HG03196 (cell line): ENCODE measurements around the gene GLUD1.
"Not testable (repeated sequence)": the region's sequence is repeated elsewhere in the genome, so short reads cannot be mapped to it uniquely, and the experiment has no call there.

Source experiments
- ATAC-seq: cut with Tn5 transposase; IDR thresholded peaks from one replicate; pipeline ENCODE4 v1.9.1; 2021; ENCODE audit not compliant: unreplicated experiment

The GLUD1 gene

DNA sequence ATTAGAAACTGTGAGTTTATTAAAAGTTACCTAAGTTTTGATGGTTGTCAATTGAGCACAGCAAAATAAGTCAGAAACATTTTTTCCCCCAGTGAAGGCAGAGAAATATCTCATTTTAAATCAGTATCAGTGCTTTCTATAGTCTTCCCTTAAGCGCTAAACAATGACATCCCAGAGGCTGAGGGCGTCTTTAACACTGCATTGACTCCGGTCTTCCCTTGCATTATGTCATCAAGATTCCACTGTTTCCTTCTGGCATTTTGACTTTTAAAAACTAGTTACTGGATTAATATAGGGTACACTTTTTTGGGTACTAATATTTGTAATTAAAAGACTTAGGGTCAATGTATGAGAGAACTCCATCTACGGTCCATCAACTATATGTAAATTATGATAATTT is 3.9 kb downstream of the GLUD1 start:
- ATAC-seq, result no peak

GRCh38 chr10:87089746-87090145 is 4.9 kb downstream of the GLUD1 start:
- no peak for ATAC-seq

GRCh38 chr10:87085537-87085936 is 9.1 kb downstream of the GLUD1 start:
- no peak for ATAC-seq

GRCh38 chr10:87084291-87084782 is 10.3 kb downstream of the GLUD1 start:
- peak; percentile 60 for ATAC-seq

DNA sequence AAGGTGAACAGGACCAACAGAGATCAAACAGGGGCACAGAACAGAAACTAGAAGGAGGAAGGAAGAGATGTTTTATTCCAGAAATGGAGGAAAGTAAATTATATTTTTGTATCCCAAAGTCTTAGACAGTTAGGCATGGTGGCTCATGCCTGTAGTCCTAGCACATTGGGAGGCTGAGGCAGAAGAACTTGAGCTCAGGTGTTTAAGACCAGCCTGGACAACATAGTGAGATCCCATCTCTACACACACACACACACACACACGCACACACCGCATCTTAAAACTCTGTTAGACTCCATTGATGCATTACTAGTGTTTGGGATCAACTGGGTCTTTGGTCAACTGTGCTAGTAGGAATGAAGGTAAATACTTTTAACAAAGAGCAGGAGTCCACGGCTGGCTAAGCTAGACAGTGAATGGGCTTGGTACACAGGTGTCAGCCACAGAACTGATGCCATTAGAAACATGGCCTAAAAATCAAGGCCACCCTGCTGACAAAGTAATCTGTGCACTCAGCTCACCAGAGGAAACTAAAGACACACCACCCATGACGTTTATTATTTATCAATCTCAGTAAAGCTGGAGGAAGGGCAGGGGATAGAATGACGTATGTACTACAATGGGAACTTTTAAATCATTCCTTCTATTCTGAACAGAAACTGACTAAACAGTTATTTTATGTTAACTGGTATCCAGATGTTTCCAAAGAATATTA is 10.9 kb downstream of the GLUD1 start:
- peak; percentile 35 for ATAC-seq

- not testable (repeated sequence) for ATAC-seq
These were observed 12.4 kb downstream of the GLUD1 start for GRCh38 chr10:87082219-87082618.

DNA sequence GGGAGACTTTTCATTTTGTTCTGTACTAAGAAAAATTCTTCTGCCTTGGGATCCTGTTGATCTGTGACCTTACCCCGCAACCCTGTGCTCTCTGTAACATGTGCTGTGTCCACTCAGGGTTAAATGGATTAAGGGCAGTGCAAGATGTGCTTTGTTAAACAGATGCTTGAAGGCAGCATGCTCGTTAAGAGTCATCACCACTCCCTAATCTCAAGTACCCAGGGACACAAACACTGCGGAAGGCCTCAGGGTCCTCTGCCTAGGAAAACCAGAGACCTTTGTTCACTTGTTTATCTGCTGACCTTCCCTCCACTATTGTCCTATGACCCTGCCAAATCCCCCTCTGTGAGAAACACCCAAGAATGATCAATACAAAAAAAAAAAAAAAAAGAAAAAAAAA is 13.1 kb downstream of the GLUD1 start:
- not testable (repeated sequence) for ATAC-seq

DNA sequence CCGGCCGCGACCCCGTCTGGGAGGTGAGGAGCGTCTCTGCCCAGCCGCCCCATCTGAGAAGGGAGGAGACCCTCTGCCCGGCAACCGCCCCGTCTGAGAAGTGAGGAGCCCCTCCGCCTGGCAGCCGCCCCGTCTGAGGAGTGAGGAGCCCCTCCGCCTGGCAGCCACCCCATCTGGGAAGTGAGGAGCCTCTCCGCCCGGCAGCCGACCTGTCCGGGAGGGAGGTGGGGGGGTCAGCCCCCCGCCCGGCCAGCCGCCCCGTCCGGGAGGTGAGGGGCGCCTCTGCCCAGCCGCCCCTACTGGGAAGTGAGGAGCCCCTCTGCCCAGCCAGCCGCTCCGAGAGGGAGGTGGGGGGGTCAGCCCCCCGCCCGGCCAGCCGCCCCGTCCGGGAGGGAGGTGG is 14.0 kb downstream of the GLUD1 start:
- ATAC-seq, result not testable (repeated sequence)

DNA sequence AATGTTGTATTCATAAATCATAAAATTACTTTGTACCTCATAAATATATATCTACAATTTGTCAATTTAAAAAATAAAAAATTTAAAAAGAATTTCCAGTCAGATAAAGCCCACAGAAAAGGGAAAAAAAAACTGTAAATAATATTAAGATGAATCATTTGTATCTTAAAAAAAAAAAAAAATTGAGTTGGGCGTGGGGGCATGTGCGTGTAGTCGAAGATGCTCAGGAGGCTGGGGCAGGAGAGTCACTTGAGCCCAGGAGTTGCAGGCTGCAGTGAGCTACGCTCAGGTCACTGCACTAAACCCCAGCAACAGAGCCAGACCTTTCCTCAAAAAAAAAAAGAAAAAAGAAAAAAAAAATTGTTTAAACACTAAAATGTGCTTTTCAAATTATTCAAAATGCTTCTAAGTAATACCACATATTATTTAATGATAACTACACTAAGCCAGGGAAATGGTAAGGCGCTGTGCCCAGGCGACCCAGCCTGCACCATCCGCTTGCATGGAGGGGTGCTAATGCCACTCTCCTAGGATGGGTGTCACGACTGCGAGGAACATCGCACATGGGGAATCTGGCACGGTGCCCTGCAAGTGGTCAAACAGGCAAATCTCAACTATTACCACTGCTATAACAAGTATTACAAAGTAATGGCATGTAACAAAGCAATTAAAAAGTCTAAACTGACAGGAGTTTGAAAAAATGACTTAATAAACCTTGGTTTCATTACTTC is 15.4 kb downstream of the GLUD1 start:
- ATAC-seq, result no peak

GRCh38 chr10:87076421-87076820 is 18.2 kb downstream of the GLUD1 start:
- ATAC-seq, result not testable (repeated sequence)

GRCh38 chr10:87072449-87072848 is 22.2 kb downstream of the GLUD1 start:
- ATAC-seq, result no peak

- ATAC-seq, result no peak
These were observed 26.4 kb downstream of the GLUD1 start for GRCh38 chr10:87068281-87068680.

DNA sequence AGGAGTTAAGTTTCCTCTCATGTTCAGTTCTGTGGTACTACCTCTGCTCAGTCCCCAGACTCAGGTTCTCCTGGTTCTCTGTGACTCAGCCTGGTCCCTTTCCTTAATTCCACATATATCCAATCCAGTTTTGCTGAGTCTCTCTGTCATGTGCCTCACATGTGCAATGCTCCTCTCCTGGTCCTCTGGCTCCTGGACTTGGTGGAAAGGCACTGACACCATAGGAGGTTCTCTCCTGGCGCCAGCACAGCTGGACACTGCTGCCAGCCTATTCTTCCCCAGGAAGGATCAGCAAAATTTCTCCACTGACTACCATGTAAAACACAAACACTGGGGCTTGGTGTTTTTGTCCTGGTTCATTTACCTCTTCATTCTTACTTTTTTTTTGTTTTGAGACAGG is 27.8 kb downstream of the GLUD1 start:
- ATAC-seq, result no peak

DNA sequence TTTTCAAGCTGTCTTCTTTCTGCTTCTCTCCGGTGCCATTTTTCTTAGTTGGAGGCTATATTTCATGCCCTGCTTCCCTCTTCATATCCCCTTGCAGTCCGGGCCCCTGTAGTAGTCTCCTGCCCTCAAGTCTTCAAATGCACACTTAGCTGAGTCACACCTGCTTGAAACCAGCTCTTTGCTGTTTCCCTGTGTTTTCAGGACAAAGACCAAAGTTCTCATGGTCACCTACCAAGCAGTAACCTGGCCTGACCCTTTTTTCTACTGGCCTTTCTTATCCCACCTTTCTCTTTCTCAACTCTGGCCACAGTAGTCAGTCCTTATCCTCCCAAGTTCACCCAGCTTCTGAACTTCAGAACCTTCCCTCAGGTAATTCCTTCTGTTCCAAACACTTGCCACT is 28.5 kb downstream of the GLUD1 start:
- no peak for ATAC-seq

DNA sequence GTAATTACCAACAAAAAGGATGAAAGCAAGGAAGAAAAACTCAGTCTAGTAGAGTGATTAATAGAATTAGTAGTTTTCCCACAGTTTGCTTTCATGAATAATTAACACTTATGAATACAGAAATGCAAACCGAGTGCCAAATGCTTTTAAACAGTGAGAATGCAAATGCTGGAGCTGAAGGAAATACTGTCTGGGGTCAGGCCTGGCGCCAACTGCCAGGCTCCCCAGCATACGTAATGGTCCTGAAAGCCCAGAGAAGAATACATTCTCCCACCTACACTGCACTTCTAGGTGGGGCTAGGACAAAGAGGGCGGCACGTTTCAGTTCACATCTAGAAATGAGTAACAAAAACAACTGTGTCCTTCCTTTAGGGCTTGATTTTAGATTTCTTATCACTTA is 30.0 kb downstream of the GLUD1 start:
- ATAC-seq, result no peak

GRCh38 chr10:87060280-87060928 is 34.2 kb downstream of the GLUD1 start:
- no peak for ATAC-seq

GRCh38 chr10:87059401-87059800 is 35.2 kb downstream of the GLUD1 start:
- ATAC-seq, result no peak

- ATAC-seq, result no peak
These were observed 36.5 kb downstream of the GLUD1 start for GRCh38 chr10:87058171-87058570.

GRCh38 chr10:87054373-87055295 is 40.0 kb downstream of the GLUD1 start:
- no peak for ATAC-seq

- no peak for ATAC-seq
These were observed 41.0 kb downstream of the GLUD1 start for GRCh38 chr10:87053577-87054181.
